Neural cell (in vitro differentiated cells): ENCODE data around the gene USP6.

ENCODE experiments used
- CTCF ChIP-seq: fragments of 450-650 bp; IDR thresholded peaks from 2 replicates; pipeline ENCODE4 v1.5.1; 2014; ENCODE audit warnings: antibody characterized with exemption, mild to moderate bottlenecking, moderate library complexity; ENCODE audit not compliant: poor library complexity, severe bottlenecking
- POLR2AphosphoS5 ChIP-seq: IDR thresholded peaks from 2 replicates; pipeline ENCODE4 v1.6.1; 2012
- TAF1 ChIP-seq: IDR thresholded peaks from 2 replicates; pipeline ENCODE4 v1.6.1; 2012; ENCODE audit warnings: low read depth

- no peak for TF ChIP-seq CTCF
- TF ChIP-seq TAF1: no peak
- no peak for TF ChIP-seq POLR2AphosphoS5
Observed at GRCh38 chr17:5122586-5123342, 6.9 kb downstream of the USP6 start.
